SK-MEL-5 (cell line): ENCODE measurements around the gene SLC25A28. TPM values are rescaled to one million over a fixed set of nuclear protein-coding genes. Genes with fewer than 3 reads are reported as not detected.

Experiments used
- DNase-seq: peaks from one replicate; pipeline ENCODE4 v3.0.0-alpha.2; 2016; ENCODE audit warnings: low read depth, low spot score
- in situ Hi-C: cut with HindIII; loops from 2 replicates; pipeline ENCODE4 v1.10.0; 2016; ENCODE audit warnings: low sequenced_read_pairs, high pct_unique_total_duplicates, low pct_unique_long_range_greater_than_20kb
- polyA plus RNA-seq, 2 experiments: library from polyadenylated mRNA; depleted of rRNA; stranded (reverse); fragments of >200 nt; gene quantifications; 2 replicates each; pipeline ENCODE4 v1.2.3, GENCODE V29; 2015
- total RNA-seq: library from RNA; depleted of rRNA; stranded (reverse); fragments of >200 nt; shearing (Covaris generic); gene quantifications from 2 replicates; pipeline ENCODE4 v1.2.3, GENCODE V29; 2014; rRNA removed

Gene SLC25A28, protein sequence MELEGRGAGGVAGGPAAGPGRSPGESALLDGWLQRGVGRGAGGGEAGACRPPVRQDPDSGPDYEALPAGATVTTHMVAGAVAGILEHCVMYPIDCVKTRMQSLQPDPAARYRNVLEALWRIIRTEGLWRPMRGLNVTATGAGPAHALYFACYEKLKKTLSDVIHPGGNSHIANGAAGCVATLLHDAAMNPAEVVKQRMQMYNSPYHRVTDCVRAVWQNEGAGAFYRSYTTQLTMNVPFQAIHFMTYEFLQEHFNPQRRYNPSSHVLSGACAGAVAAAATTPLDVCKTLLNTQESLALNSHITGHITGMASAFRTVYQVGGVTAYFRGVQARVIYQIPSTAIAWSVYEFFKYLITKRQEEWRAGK
- total RNA-seq, result 14.6 and 14.7 TPM in 2 replicates
- 15.2 and 17.2 TPM in 2 replicates for polyA plus RNA-seq (2015; cell fraction: cytosol; rRNA removed)
- 121 and 151 TPM in 2 replicates for polyA plus RNA-seq (2015; cell fraction: nucleus; rRNA removed)

DNA sequence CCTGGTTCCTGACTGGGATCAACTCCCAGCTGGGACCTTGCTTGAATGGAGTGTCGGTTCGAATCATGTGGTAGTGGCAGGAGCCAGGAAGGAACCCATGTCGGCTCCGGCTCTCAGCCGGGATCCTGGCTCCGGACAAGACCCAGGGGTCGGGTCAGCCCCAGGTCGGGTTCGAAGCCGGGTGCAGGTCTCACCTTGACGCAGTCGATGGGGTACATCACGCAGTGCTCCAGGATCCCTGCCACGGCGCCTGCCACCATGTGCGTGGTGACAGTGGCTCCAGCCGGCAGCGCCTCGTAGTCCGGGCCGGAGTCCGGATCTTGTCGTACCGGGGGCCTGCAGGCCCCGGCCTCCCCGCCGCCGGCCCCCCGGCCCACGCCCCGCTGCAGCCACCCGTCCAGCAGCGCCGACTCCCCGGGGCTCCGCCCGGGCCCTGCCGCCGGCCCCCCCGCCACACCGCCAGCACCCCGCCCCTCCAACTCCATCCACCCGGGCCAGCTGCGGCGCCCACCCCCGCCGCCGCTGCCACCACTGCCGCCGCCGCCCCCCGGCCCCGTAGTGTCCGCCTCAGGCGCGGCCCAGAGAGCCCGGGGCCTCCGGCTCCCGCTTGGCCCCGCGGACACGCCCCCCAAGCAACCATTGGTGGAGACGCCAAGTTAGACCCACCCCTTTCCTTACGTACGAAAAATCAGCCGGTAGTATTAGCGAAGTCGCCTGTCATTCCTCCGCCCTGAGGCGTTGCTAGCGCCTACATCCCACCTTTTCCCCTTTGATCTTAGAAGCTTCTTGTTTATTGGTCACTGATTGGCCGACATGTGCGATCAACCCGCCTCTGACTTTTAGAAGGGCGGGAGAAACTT is at the start of gene SLC25A28:
Gene SLC25A28, minus strand, starts transcription at position 589 of the 860 bp plus-strand sequence. Its CDS starts 104 bp downstream, at position 485.
- in situ Hi-C loops, result no loop called here
- peak; percentile 99 for DNase-seq

DNA sequence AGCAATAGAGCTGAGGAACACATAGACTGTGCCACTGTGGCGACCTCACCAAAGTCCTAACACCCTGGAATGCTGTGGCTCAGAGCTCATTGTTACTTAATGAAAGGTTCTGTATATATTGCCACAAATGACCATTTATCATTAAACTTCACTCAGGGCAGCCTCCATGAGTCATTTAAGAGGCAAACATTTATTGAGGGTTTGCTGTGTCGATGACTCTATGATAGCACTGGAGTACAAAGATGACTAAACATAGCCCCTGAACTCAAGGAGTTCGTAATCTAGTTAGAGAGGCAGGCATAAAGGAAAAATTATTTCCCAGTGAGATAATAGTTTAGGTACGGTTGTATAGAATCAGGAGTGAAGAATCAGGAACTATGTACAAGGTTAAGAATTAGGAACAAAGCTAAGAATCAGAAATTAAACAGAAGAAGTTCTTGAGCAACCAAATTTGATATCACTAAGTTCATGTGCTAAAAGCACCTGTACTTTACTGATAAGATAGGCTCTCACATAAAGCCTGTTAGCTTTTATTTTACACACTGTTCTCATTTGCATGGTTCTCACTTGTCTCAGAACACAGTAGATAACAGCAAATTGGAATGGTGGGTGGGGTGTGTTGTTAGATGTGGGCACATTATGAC is 47.0 kb upstream of the SLC25A28 start:
- no peak for DNase-seq
- in situ Hi-C loops, result no loop called here

DNA sequence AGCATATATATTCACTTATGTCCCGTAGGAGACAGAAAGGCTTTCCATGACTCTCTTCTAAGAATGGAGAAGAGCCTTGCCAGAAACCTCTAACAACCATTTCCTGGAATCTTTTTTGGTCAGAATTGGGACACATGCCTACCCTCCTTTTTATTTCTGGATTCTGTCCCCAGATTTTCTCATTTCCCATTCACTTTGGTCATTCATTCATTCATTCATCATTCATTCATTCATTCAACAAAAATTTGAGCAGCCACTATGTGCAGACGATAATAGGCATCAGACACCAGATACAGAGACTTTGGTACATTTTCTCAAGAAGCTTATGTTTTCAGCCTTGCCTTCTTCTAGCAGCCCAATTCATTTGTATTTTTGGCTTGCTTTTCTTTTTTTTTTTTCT is 45.1 kb upstream of the SLC25A28 start:
- in situ Hi-C loops, result no loop called here
- DNase-seq, result no peak

DNA sequence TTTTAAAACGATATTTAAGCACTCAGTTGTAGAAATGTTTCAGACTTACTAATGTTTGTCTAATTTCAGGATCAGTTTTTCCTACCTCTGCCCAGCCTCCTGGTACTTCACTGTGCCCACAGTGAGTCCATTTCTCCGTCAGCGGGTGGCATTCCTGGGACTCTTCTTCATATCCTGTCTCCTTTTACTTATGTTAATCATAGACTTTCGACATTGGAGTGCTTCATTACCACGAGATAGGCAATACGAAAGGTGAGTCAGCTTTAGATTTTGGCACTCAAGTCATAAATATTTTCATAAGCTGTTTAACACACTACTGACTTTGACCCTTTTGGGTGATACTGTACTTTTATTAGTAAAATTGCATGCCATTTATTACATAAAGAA is 41.1 kb upstream of the SLC25A28 start:
- DNase-seq, result peak; percentile 60
- in situ Hi-C loops, result no loop called here

DNA sequence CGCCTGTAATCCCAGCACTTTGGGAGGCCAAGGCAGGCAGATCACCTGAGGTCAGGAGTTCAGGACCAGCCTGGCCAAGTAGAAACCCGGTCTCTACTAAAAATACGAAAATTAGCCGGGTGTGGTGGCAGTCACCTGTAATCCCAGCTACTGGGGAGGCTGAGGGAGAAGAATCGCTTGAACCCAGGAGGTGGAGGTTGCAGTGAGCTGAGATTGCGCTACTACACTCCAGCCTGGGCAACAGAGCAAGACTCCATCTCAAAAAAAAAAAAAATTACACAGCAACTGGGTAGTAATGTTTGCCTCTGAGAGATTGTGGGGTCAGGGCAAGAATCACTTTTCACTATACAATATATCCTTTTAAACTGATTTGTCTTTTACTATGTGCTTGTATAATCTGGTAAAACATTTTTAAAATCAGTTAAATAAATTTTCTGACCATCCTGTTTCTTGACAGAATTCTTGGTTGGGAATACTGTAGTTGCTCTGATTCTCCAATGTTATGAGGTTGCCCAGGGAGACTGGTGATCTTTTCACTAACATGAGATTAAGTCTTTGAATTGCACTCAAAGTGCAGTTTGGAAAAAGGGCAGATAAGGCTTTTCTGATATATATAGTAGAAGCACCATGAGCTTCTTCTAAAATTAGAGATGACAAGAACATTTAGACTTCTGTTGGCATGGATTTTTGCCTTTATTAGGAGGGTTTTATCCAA is 40.6 kb upstream of the SLC25A28 start:
- in situ Hi-C loops, result no loop called here
- no peak for DNase-seq

DNA sequence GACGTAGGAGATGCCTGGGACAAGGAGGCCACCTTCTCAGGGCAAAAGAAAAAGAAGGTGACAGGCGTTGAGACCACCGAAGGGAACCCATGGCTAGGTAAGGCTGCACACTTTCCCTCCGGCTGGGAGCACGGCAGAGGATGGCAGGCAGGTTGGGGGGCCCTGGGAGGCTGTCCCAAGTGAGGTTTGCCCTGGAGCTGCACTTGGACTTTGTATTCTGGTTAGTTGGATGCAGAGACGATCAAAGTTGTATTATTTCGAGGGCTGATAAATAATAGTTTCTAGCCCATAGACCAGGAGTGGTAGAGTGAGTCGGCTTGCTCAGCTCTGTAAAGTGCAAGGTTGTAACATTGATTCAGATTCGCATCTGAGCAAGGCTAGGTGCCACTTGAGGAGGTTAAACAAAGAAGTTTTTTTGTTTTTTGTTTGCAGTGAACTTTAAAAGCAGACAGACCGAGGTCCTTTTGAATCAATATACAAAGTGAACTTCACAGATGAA is 39.7 kb upstream of the SLC25A28 start:
- in situ Hi-C loops, result no loop called here
- DNase-seq, result no peak

DNA sequence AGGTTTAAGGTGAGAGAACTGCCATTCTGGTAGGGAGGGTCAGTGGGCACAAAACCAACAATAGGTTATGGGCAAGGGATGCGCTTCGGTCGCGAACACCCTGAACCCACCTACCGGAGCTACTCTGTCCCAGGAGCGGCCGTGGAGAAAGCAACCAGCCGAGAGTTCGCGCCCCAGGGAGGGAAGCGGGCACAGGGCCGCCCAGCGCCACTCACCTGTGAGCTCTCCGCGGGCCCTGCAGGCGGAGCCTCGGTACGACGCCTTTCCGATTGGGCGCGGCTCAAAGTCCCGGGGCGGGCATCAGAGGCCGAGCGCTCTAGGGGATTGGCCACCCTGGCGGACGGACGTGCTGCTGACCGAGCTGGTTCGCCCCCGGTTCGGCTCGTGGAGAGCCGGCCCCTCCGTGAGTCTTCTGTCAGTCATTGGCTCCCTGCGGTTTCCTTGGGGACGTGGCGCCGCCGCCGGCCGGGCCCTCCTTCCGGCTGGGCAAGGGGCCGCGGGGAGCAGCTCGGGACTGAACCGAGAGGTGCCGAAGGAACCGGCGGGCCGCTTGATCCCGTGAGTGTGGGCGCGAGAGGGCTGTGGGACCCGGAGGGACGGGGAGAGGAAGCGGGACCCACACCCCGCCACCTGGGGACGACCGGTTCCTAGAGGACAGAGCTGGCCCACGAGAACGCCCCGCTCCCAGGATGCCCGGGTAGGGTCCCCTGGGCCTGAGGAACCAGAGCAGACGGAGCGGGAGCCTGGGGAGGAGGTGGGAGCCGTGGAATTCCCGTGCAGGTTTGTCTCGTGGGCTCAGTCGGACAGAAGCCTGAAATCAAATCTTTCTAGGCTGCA is 39.0 kb upstream of the SLC25A28 start, which contains the start of gene ENTPD7:
Gene ENTPD7, plus strand, starts transcription at position 479 of the 837 bp plus-strand sequence. CDS start 448 bp downstream, outside the sequence.
- in situ Hi-C loops, result no loop called here
- peak; percentile 94 for DNase-seq

DNA sequence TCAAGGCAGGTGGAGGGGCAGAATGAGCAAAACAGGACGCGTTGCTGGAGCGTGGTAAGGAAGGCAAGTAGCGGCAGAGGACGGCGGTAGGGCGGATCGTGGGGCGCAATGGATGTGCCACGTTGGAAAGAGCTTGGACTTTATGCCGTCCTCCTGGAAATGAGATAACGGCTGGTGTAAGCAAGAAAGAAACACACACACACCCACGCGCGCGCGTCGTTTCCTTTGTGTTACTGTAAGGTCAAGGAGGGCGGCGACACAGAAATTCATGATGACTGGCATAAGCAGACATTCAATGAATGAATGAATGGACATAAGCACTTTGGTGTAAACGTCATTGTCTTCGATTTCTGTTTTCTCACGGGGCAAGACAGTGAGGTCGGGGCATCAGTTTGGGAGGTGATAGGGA is 38.4 kb upstream of the SLC25A28 start:
- in situ Hi-C loops, result no loop called here
- no peak for DNase-seq

DNA sequence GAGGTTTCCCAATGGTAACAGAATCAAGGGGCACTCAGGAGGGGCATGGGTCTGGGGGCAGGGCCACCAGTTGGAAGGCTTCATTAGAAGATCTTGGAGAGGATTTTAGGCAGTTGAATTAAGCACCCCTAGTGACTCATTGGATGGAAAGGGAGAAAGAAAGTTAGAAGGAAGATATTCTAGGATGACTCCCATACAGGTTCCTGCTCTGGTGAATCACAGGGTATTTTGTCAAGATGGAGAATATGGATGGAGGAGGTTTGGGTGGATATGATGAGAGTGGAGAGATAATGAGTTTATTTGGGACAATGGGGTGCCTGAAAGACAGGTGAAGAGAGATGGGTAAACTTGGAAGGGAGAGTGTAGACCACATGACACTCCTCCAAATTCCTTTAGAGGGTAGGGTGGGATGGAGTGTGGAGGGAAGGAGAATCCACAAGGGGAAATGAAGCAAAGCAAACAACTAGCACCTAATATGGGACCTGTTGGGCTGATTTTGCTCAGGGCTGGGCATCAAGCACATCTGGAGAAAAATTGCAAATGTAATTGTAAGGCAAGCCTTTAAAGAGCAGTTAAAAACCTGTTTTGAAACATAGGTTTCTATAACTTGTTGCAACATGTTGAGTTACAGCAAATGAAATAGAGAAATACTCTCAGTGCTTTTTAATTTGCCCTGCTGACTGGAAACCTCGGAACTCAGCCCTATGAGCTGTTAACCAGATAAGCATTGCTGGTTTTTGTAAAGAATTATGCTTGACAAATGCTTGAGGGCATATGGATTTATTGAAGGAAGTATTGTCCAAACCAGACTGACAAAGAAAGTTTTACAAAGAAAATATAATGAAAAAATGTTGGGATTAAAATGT is 36.2 kb upstream of the SLC25A28 start:
- no peak for DNase-seq
- in situ Hi-C loops, result no loop called here

DNA sequence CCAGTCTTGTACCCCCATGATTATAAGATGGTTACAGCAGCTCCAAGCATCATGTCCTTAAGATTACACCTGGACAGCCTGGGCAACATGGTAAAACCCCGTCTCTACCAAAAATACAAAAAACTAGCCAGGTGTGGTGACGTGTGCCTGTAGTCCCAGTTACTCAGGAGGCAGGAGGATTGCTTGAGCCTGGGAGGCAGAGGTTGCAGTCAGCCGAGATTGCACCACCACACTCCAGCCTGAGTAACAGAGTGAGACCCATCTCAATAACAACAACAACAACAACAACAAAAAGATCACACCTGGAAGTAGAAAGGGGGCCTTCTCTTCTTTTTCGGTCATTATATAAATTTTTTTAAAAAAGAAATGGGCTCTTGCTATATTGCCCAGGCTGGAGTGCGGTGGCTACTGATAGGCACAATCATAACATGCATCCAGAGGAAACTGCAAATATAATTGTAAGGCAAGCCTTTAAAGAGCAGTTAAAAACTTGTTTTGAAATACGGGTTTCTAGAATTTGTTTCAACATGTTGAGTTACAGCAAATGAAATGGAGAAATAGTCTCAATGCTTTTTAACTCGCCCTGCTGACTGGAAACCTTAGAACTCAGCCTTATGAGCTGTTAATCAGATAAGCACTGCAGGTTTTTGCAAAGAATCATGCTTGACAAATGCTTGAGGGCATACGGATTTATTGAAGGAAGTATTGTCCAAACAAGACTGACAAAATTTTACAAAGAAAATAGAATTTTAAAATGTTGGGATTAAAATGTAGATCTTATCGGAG is 34.3 kb upstream of the SLC25A28 start:
- in situ Hi-C loops, result no loop called here
- DNase-seq, result no peak

DNA sequence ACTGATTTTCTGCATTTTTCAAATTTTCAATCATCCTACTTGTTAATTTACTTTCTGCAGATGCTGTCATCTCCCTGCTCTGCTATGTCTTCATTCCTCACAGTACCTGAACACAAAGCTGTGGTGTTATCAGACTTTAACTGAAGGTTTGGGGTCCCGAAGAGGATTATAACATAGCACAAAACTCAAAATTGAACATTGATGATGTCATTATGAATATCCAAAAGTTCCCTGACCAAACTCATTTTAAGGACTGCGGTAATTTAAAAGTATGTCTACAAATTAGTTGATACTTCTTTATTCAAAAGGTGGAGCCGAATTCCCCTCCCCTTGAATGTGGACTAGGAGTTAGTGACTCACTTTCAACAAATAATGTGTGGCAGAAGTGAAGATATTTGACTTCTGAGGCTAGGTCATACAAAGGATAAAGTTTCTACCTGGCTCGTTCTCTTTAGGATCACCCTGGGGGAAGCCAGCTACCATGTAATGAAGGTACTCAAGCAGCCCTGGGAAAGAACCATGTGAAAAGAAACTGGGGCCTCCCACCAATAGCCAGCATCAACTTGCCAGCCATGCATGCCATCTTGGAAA is 32.7 kb upstream of the SLC25A28 start:
- DNase-seq, result no peak
- in situ Hi-C loops, result no loop called here

DNA sequence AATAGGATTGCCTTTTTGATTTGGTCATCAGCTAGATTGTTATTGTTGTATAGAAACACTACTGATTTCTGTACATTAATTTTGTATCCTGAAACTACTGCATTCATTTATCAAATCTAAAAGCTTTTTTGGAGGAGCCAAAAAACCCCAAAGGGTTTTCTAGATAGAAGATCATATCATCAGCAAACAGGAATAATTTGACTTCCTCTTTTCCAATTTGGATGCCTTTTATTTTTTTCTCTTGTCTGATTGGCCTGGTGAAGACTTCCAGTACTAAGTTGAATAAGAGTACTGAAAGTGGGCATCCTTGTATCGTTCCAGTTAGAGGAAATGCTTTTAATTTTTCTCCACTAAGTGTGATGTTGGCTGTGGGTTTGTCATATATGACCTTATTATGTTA is 28.5 kb upstream of the SLC25A28 start:
- DNase-seq, result no peak
- in situ Hi-C loops, result no loop called here

DNA sequence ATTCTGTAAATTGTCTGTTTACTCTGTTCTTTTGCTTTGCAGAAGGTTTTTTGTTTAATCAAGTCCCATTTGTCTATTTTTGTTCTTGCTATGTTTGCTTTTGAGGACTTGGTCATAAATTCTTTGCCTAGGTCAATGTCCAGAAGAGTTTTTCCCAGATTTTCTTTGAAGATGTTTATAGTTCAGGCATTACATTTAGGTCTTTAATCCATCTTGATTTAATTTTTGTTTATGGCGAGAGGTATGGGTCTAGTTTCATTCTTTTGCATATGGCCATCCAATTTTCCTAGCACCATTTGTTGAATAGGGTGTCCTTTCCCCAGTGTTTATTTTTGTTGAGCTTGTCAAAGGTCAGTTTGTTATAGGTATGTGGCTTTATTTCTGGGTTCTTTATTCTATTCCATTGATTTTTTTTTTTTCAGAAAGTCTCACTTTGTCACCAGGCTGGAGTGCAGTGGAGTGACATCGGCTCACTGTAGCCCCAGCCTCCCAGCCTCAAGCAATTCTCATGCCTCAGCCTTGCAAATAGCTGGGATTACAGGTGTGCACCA is 27.4 kb upstream of the SLC25A28 start:
- no peak for DNase-seq
- in situ Hi-C loops, result no loop called here

DNA sequence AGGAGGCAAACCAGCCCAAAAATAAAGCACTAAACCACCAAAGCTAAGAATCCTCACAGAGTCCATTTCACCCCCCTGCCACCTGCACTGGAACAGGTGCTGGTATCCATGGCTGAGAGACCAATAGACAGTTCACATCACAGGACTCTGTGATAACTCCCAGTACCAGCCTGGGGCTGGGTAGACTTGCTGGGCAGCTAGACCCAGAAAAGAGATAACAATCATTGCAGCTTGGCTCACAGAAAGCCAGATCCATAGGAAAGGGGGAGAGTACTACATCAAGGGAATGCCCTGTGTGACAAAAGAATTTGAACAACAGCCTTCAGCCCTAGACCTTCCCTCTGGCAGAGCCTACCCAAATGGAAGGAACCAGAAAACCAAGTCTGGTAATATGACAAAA is 13.6 kb upstream of the SLC25A28 start:
- in situ Hi-C loops, result no loop called here
- no peak for DNase-seq
